Right cardiac atrium (tissue), 5 donors: Measurements from ENCODE around the gene PTPN18. TPM values are rescaled to one million over a fixed set of nuclear protein-coding genes. Genes with fewer than 3 reads are reported as not detected.

Experiments
- ATAC-seq, 2 donors: fragments of 200-7000 bp; cut with Tn5 transposase; one replicate each; pipeline versions ENCODE4 v1.8.0 to v1.9.1; 2020; ENCODE audit warnings: moderate library complexity in 2 of 2, mild to moderate bottlenecking in 1 of 2
- DNase-seq, 3 donors: peaks; one replicate each; pipeline ENCODE4 v3.0.0-alpha.2; 2020
- H3K27ac ChIP-seq: one replicate; pipeline ENCODE4 v1.5.1; 2013; ENCODE audit warnings: mild to moderate bottlenecking, low read length, control low read depth, moderate library complexity
- H3K27me3 ChIP-seq: one replicate; pipeline ENCODE4 v1.6.1; 2013; ENCODE audit not compliant: control insufficient read depth, insufficient read depth
- H3K4me1 ChIP-seq: one replicate; pipeline ENCODE4 v1.6.1; 2013; ENCODE audit warnings: low read length; ENCODE audit not compliant: control insufficient read depth, insufficient read depth
- H3K4me3 ChIP-seq: one replicate; pipeline ENCODE4 v1.5.1; 2013; ENCODE audit warnings: low read length, control low read depth
- H3K9me3 ChIP-seq: one replicate; pipeline ENCODE4 v1.6.1; 2013; ENCODE audit warnings: low read length; ENCODE audit not compliant: control insufficient read depth
- WGBS: extraction: QIAGEN DNeasy Blood & Tissue Kit; methylation state at CpG from one replicate; pipeline ENCODE4 v1.1.7; 2013; 5-methylcytosine and 5-hydroxymethylcytosine counted together
- intact Hi-C, 4 donors: fragments of 100-400 bp; cut with DNase I; formaldehyde crosslinking; loops; one replicate each; pipeline versions ENCODE4 v1.11.0 to v1.14.0; 2022 to 2023
- polyA plus RNA-seq: library from polyadenylated mRNA; stranded (reverse); fragments of 200-250 nt; gene quantifications from one replicate; pipeline ENCODE4 v1.2.3, GENCODE V29; 2013
- total RNA-seq, 4 donors: library from RNA; stranded (reverse); fragmentation: NEBNext Ultra II Directional; extraction: Animal tissue kit (Norgen Biotek cat#: 25700); gene quantifications; one replicate each; pipeline ENCODE4 v1.2.1, GENCODE V29; 2021
- donor health status: healthy with polysubstance abuse.
- donor health status: DM: no; HTN: yes; CAD: no.
- donor health status: DM: no; HTN: no; CAD: no.
- donor health status: DM: no; HTN: yes; CAD: no; lungs with severe emphysema.
- donor health status: DM: yes; HTN: yes; CAD: no.

PTPN18 gene
- total and polyA plus RNA-seq, 5 donors, result 16.4 to 26.0 (median 24.4) TPM

DNA sequence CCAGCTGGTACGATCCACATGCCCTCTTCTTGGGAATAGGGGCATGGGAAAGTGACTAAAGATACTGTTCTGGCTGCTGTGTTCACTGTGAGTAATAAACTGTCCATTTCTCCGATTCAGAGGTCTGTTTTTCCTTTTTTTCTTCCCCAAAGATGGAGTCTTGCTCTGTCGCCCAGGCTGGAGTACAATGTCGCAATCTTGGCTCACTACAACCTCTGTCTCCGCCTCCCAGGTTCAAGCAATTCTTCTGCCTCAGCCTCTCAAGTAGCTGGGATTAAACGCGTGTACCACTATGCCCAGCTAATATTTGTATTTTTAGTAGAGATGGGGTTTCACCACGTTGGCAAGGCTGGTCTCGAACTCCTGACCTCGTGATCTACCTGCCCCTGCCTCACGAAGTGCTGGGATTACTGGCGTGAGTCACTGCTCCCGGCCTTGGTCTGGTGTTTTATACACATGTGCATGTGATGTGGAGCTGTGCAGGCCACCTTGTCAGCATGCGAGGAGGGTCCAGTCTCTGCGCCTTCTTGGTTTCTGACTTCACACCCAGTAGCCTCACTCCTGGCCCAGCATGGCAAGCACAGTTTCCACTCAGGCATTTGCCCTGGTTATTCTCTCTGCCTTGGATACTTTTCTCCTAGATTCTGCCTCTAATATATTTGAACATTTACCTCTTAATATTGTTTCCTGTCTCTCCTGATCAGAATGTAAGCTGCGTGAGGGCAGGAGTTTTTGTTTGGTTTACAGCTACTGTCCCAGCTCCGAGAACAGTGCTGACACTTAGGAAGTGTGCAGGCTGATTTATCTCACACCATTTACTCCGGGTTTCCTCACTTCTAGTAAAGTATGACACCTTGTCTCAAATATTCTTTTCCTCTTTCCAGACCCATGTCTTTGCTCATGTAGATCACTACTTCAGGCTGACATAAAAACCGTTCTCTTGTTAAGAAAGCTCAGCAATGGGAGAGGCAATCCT lies 19.7 kb downstream of the PTPN18 start:
- H3K27me3 ChIP-seq, result no peaks in the 10 kb centered on the region
- no peaks in the 10 kb centered on the region for H3K9me3 ChIP-seq
- ATAC-seq (no peak), DNase-seq (peak in 1 of 3 donors; percentile 58)
- intact Hi-C loops, result no loop called here
- peaks cover 4% of the 10 kb centered on the region for H3K4me1 ChIP-seq
- H3K27ac ChIP-seq, result no peak overlapping the region
- WGBS, result 93% methylated on average over 19 of the region's 19 CpGs
- no peak overlapping the region for H3K4me3 ChIP-seq

DNA sequence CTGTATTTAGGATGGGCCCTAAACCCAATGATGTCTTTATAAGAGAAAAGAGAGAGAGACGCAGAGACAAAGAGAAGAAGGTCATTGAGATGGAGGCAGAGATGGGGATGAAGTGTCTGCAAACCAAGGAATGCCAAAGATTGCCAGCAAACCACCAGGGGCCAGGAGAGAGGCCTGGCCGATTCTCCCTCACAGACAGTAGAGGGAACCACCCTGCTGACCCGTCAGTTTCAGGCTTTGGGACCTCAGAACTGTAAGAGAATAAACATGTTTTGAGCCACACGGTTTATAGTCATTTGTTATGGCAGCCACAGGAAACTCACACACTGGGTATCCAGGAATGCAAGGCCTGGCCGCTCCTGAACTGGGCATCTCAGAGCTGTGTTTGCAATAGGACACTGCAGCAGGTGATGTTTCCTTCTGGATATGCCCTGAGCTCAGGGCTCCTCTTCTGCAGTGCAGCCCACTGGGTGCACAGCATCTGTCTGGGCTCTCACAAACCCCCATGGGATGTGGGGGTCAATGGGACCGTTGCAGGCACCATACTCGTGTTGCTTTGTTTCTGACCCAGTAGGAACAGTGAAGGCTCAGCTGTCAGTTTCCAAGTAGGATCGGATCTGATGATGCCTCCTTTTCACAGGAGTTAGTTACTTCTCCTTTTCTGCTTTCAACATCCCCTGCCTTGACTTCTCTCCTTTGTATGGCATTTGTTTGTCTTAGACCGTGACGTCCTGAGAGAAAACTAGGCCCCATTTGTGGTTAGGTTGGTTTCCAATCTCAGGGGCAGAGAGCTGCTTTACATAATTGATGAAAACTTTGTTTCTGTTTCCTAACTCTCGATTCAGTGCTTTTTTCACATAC lies 20.8 kb downstream of the PTPN18 start:
- no peak overlapping the region for H3K27ac ChIP-seq
- no peaks in the 10 kb centered on the region for H3K27me3 ChIP-seq
- intact Hi-C loops, result no loop called here
- H3K4me3 ChIP-seq, result no peak overlapping the region
- peak in 1 of 3 donors; percentile 53 for DNase-seq
- ATAC-seq, result no peak
- no peaks in the 10 kb centered on the region for H3K9me3 ChIP-seq
- 73% methylated on average over 11 of the region's 11 CpGs for WGBS
- peaks cover 8% of the 10 kb centered on the region for H3K4me1 ChIP-seq

DNA sequence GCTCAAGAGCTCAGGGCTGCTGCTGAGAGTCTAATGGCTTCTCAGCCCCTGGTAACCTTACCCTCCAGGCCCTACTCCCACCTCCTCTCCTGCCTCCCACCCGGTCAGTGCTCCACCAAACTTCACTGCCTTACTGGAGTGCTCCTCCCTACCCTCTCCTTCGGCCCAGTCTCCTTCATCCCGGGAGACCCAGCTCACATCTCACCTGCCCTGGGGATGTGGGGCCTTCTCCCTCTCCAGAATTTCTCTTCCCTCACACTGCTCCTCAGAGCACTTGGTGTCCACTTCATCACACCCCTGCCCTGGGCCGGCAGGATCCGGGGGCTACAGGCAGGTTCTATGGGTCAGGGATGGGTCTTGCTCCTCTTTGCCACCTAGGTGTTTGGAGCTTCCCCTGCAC lies 21.6 kb downstream of the PTPN18 start:
- Histone ChIP-seq H3K4me1 (peaks cover 8% of the 10 kb centered on the region), H3K27me3 (no peaks in the 10 kb centered on the region), H3K4me3 (no peak overlapping the region), H3K9me3 (no peaks in the 10 kb centered on the region), H3K27ac (no peak overlapping the region)
- intact Hi-C loops, result no loop called here
- no peak for ATAC-seq
- 90% methylated on average over 5 of the region's 5 CpGs for WGBS
- DNase-seq, result no peak

DNA sequence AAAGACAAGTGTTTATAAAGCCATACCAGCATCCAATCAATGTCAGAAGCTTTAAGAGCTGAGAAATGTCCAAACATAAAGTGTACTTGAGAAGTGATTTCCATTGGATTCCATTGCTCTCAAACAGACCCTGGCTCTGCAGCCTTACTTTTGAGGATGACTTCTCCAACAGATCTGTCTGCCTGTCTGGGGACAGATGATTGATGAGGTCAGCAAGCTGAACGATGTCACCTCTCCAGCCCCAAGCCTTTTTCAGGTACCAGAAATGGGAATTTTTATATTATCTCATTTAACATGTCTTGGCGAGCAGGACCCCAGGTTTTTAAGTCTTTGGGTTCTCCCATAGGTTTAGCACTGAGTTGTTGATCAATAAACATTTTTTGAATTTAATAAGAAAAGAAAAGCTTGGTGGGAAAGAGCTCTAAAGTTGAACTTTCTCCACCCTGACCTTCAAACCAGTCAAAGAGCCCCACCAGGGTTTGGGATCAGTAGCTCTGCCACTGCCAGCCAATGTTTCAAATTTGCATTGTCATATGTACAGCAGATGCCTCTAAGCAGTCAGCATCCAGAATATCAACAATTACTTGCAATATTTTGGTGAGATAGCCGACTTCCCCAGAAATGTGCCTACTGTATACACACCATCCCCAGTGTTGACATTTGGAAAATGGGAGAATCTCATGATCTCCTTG lies 22.5 kb downstream of the PTPN18 start:
- H3K4me1 ChIP-seq, result peaks cover 4% of the 10 kb centered on the region
- 88% methylated on average over 3 of the region's 3 CpGs for WGBS
- no peak overlapping the region for H3K27ac ChIP-seq
- no peak overlapping the region for H3K4me3 ChIP-seq
- intact Hi-C loops, result no loop called here
- no peaks in the 10 kb centered on the region for H3K9me3 ChIP-seq
- no peaks in the 10 kb centered on the region for H3K27me3 ChIP-seq
- ATAC-seq (no peak), DNase-seq (no peak)

DNA sequence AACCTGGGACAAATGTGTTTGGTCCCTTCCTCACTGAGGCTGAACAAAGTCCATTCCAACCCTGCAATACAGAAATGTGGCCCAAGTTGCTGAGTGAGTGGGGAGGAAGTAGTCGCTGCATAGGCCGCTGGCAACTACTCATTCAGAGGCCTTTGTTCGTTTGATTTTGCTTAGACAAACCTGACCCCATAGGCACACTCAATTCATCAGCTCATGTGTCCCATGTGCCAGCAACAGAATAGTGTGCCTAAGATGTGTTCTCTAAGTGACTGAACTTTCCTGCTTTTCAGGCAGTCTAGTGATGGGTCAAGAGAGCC lies 23.0 kb downstream of the PTPN18 start:
- WGBS, result 93% methylated on average over 3 of the region's 3 CpGs
- DNase-seq (no peak), ATAC-seq (no peak)
- H3K4me3 ChIP-seq, result no peak overlapping the region
- H3K9me3 ChIP-seq, result no peaks in the 10 kb centered on the region
- H3K27me3 ChIP-seq, result no peaks in the 10 kb centered on the region
- peaks cover 4% of the 10 kb centered on the region for H3K4me1 ChIP-seq
- H3K27ac ChIP-seq, result no peak overlapping the region
- intact Hi-C loops, result no loop called here

DNA sequence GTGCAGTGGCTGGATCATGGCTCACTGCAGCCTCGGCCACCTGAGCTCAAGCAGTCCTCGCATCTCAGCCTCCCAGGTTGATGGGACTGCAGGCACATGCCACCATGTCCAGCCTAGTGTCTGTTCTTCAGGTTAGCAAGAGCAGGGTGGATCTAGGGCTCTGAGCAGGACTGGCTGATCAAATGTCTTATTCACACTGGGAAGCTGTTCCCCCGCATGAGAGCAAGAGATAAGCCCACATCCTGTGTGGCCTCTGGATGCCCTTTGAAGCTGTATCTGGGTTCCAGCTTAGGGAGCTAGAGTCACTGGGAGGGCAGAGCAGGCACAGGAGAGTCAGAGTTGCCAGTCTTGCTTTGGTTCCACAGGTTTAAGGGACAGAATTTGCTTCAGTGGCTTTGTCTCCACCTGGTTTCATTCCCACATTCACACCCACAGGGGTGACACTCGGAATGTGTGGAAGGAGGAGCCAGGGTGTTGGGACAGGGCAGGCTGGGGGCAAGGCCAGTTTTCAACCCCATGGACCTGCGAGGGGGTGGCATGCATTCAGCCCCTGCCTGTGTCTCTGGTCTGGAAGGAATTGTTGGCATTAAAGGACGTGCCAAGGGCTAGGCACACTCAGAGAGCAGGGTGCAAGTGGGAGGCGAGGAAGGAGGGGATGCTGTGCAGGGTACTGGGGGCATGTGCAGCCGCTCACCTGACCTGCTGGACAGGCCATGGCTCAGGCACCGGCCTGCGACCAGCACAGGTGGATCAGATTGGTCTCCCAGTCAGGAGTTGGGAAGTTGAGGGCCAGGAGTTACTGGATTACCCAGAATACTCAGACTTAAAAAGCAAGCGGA lies 24.5 kb downstream of the PTPN18 start:
- Histone ChIP-seq H3K27ac (no peak overlapping the region), H3K4me1 (peaks cover 4% of the 10 kb centered on the region), H3K4me3 (no peak overlapping the region), H3K9me3 (no peaks in the 10 kb centered on the region), H3K27me3 (no peaks in the 10 kb centered on the region)
- WGBS, result 84% methylated on average over 11 of the region's 11 CpGs
- ATAC-seq, result peak; percentile 68 to 85
- DNase-seq, result peak in 1 of 3 donors; percentile 38
- intact Hi-C loops, result no loop called here

DNA sequence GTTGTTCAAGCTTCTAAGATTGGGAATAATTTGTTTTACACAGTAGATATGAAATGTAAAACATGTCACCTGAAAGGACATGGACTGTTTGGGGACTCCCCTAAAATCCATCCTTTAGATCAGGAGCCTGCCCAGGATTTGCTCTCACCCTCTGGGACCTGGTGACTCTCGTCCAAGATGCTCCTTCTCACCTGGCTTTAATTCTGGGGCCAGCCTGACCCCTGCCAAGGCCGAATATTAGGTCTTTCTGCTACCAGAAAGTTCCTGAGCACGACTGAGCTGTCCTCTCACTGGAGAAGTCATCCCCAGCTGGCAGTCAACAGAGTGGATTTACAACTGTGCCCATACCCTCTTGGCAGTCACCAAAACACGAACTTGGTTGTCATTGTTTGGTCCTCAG lies 25.3 kb downstream of the PTPN18 start:
- intact Hi-C loops, result no loop called here
- no peak overlapping the region for H3K4me3 ChIP-seq
- peaks cover 4% of the 10 kb centered on the region for H3K4me1 ChIP-seq
- 89% methylated on average over 4 of the region's 4 CpGs for WGBS
- H3K9me3 ChIP-seq, result no peaks in the 10 kb centered on the region
- H3K27ac ChIP-seq, result peak overlapping the region; percentile 3
- ATAC-seq, result no peak
- H3K27me3 ChIP-seq, result no peaks in the 10 kb centered on the region
- DNase-seq, result no peak

DNA sequence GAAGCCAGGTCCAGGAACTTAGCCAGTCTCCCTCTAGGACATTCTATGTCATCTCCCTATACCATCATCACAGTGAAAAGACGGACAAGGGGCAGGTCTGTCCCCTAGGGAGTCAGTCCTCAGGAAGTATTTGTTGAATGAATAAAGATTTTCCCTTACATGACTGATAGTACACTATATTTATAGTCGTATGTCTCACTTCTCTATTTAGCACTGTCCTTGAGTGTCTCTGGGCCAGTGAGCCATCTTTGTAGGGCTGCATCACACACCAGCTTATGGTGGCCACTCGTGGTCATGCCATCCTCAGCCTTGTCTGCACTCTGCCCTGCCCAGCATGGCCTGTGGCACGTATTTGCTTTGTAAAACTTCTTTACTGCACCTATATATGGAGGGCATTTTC lies 25.8 kb downstream of the PTPN18 start:
- intact Hi-C loops, result no loop called here
- Histone ChIP-seq H3K27ac (no peak overlapping the region), H3K4me1 (peaks cover 7% of the 10 kb centered on the region), H3K9me3 (no peaks in the 10 kb centered on the region), H3K4me3 (no peak overlapping the region), H3K27me3 (no peaks in the 10 kb centered on the region)
- no peak for ATAC-seq
- no peak for DNase-seq
- WGBS, result 76% methylated on average over 4 of the region's 4 CpGs

DNA sequence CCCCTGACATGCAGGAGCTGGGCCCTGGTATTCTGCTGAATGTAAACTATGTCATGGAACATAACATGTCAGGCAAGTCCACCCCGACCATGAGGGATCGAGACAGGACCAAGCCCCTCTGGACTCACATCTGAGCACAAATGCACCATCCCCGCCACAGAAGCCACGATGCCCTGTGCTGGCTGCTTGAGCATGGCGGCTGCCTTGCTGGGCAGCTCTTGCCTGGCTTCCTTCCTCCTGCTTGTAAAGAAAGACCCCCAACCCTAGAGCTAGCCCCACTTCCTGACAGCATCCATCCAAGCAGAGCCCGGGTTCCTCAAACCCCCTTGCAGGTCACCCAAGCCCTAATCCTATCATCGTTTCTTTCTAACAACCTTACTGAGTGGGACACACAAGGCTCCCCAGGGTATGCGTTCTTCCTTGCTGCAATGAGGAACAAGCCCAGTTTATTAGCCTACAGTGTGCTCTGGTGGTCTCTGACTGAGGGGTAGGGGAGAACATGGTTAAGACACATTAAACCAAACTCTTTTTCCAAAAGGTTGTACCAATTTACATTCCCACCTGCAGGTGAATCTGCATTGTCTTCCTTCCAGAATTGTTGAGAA lies 26.6 kb downstream of the PTPN18 start:
- H3K4me1 ChIP-seq, result peaks cover 8% of the 10 kb centered on the region
- intact Hi-C loops, result no loop called here
- H3K27me3 ChIP-seq, result no peaks in the 10 kb centered on the region
- no peaks in the 10 kb centered on the region for H3K9me3 ChIP-seq
- peak in 1 of 3 donors; percentile 26 for DNase-seq
- WGBS, result 98% methylated on average over 8 of the region's 8 CpGs
- ATAC-seq, result no peak
- H3K4me3 ChIP-seq, result no peak overlapping the region
- H3K27ac ChIP-seq, result no peak overlapping the region

DNA sequence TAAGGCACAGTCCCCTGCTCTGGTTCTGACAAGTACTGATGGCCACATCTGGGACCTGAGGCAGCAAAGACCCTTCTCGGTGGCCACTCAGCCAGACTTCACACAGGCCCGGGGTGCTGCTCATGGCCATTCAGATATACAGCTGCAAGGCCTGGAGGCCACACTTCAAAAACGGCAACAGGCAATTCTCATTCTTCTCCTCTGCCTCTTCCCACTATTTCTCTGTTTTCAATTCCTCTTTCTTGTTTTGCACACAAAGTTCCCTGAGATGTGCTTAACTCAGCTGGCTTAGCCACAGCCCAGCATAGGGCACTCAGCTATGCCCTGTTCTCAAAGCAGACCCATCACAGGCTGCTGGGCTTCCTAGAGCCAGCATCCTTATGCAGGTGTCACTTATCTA lies 29.9 kb downstream of the PTPN18 start:
- Histone ChIP-seq H3K4me3 (no peak overlapping the region), H3K27ac (peak overlapping the region; percentile 42), H3K9me3 (no peaks in the 10 kb centered on the region), H3K4me1 (peaks cover 15% of the 10 kb centered on the region), H3K27me3 (no peaks in the 10 kb centered on the region)
- DNase-seq (no peak), ATAC-seq (no peak)
- WGBS, result 92% methylated on average over 3 of the region's 3 CpGs
- intact Hi-C loops, result no loop called here
